Limb (tissue), 2 donors: Measurements from ENCODE around the gene MIB2.

Experiments used
- DNase-seq, 2 donors: peaks; one replicate each; pipeline ENCODE4 v3.0.0-alpha.2; 2016; ENCODE audit errors: extremely low spot score in 2 of 2

MIB2 gene

GRCh38 chr1:1614204-1614953 is 921 bp upstream of the MIB2 start:
- peak in 1 of 2 donors; percentile 28 for DNase-seq

- no peak for DNase-seq
These were observed 395 bp upstream of the MIB2 start for GRCh38 chr1:1614954-1615255.

- DNase-seq = no peak
These were observed 918 bp downstream of the MIB2 start for GRCh38 chr1:1616045-1616790.

- DNase-seq = no peak
These were observed 1.5 kb downstream of the MIB2 start for GRCh38 chr1:1616838-1617237.

GRCh38 chr1:1617516-1617915 is 2.2 kb downstream of the MIB2 start:
- DNase-seq = no peak

- no peak for DNase-seq
These were observed 2.6 kb downstream of the MIB2 start for GRCh38 chr1:1617925-1618324.

GRCh38 chr1:1618396-1619068 is 3.2 kb downstream of the MIB2 start:
- DNase-seq = peak in 1 of 2 donors; percentile 27

GRCh38 chr1:1619917-1620361 is 4.6 kb downstream of the MIB2 start:
- DNase-seq = peak in 1 of 2 donors; percentile 34

GRCh38 chr1:1620433-1621139 is 5.3 kb downstream of the MIB2 start:
- DNase-seq = peak in 1 of 2 donors; percentile 22

- DNase-seq = no peak
These were observed 6.1 kb downstream of the MIB2 start for GRCh38 chr1:1621173-1622009.

GRCh38 chr1:1622010-1622787 is 6.9 kb downstream of the MIB2 start:
- DNase-seq = no peak

GRCh38 chr1:1622788-1623094 is 7.4 kb downstream of the MIB2 start:
- DNase-seq = no peak

- no peak for DNase-seq
These were observed 7.9 kb downstream of the MIB2 start for GRCh38 chr1:1623181-1623630.

- DNase-seq = no peak
These were observed 8.5 kb downstream of the MIB2 start for GRCh38 chr1:1623631-1624442.

- peak in 1 of 2 donors; percentile 48 for DNase-seq
These were observed 9.4 kb downstream of the MIB2 start for GRCh38 chr1:1624443-1625403.

GRCh38 chr1:1625404-1625775 is 10.1 kb downstream of the MIB2 start:
- DNase-seq = no peak

GRCh38 chr1:1625824-1626206 is 10.5 kb downstream of the MIB2 start:
- DNase-seq = no peak
